Activated gamma-delta T cell (primary cell): ENCODE data around the gene ATXN7L1.
"Not testable (repeated sequence)": the region's sequence is repeated elsewhere in the genome, so short reads cannot be mapped to it uniquely, and the experiment has no call there.

ENCODE experiments used
- DNase-seq: peaks from one replicate; lab custom pipeline; 2025; lab: John Stamatoyannopoulos, UW

ATXN7L1 gene

DNA sequence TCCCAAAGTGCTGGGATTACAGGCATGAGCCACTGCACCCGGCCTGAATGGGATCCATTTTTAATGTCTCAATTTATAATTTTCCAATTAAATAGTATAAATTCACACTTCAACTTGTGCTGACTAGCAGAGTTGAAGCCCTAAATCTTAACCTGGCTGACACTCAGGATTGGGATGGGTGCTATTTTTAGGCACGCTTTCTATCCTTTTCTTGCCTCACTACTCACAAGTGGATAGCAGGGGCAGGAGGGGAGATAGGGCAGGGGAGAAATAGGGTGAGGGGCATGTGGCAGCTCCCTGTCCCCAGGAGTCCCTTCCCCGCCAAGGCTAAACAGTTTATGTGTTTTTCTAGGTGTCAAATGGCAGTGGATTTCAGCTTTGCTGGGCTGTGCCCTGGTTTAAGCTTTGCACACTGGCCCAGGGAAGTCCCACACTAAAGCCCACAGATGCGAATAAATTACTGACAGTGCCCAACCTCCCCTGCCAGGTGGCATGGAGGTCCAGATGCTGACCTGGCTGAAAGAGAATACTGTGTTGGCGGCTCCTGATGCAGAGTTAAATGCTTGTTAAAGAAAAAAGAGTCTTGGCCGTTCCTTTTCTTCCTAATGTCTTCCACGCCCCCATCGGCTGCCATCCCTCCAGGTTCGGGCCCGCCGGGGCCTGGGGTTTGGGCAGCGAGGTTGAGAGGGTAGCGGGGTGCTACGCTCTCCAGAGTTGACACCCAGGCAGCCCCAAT, 259.0 kb downstream of the ATXN7L1 start:
- no peak for DNase-seq

DNA sequence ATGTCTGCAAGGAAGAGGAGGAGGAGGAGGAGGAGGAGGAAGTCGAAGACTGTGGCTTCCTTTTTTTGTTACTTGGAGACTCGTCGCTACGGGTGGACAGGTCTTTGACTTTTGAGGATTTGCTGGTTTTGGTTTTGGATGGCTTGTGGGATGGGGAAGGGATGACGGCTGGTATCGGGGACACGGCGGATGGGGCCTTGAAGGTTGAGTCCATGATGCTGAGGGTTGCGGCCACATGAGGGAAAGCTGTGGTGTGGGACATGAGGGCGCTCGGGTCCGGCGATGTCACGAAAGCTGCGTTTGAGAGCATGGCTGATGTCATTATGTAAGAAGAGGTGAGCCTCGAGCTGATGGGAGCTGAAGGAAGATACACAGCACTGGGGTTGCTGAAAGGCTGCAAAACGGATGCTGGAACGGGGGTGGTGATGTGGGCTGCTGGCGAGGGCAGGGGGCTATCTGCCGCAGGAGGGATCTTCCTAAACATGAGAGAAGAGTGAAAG, 262.0 kb downstream of the ATXN7L1 start:
- DNase-seq = no peak

DNA sequence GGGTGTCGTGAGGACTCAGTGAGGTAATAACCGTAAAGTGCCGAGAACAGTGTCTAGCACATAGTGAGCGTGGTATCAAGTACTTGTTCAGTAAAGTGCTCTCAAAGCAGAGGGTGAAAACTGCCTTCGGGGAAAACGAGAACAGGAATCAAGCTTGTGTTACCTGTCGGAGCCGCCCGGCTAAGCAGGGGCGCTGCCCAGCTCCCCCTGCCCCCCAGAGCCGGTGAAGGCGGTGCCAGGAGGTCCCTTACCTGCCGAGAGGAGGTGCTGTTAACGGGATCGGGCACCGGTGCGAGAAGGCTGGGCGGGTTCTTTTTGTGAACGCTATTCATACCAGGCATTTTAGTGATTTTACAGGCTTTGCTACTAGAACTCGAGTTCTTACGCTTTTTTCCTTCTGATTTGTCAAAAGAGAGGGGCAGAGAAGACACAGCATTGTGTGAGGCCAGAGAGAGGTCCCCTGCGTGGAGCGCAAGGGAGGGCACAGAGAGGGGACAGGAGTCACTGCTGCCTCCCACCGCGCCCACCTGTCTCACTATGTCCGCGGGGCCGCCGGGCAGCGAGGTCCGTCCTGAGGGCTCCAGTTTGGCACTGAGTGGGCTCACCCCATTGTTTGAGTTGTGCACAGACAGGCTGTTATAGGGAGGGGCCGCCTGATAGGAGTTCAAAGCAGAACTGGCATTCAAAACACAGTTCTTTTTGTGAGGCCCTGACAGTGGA, 262.6 kb downstream of the ATXN7L1 start:
- DNase-seq = no peak

DNA sequence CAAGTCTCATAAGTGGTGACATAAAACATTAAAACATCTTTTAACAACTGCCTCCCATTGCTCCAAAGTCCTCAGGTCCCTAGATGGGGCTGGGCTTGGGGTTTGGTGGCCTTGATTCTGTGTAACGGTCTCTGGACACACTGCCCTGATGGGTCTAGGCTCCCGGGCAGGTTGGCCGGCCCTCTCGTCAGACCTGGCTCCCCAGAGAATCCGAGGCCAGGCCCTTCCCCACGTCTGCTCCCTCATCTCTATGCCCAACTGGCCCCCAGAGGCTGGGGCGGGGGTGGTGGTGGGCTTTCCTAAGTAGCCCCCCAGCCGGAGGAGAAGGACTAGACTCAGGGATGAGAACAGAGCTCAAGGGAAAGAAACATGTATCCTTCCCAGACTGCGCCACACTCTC, 263.6 kb downstream of the ATXN7L1 start:
- no peak for DNase-seq

DNA sequence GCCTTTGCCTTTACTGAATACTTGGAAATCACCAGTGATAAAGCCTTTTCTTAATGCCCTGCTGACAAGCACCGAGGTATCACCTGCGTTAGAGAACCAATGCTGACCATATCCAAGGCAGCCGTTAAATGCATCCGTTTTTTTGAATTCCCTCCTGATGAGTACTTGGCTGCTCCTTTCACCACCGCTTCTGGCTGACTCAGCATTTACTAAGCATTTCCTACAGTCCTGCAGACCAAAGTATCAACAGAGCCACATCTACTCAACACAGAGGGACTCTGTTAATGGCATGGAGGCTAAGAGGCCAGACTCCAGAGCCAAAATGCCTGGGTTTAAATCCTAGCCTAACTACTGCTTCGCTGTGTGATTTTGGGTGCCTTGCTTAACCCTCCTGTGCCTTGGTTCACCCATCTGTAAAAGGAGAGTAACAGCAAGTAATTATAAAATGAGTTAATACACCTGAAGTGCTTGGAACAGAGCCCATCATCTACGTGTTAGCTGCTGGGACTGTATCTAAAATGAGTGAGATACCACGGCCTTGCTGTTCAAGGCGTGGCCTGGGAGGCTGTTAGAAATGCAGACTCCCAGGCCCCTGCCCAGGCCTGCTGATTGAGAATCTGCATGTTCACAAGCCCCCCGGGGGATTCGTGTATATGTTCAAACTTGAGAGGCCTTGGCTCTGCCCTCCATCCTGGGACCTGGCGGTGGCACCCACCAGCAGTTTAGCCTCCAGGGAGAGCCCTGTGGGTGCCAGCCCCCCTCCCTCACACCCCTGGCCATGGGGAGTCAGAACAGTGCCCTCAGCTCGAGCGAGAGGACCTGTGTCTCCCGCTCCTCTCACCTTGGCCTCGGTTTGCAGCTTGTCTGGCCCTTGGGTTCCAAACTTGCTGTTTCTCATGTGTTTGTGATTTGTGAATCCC, 264.3 kb downstream of the ATXN7L1 start:
- DNase-seq = no peak

DNA sequence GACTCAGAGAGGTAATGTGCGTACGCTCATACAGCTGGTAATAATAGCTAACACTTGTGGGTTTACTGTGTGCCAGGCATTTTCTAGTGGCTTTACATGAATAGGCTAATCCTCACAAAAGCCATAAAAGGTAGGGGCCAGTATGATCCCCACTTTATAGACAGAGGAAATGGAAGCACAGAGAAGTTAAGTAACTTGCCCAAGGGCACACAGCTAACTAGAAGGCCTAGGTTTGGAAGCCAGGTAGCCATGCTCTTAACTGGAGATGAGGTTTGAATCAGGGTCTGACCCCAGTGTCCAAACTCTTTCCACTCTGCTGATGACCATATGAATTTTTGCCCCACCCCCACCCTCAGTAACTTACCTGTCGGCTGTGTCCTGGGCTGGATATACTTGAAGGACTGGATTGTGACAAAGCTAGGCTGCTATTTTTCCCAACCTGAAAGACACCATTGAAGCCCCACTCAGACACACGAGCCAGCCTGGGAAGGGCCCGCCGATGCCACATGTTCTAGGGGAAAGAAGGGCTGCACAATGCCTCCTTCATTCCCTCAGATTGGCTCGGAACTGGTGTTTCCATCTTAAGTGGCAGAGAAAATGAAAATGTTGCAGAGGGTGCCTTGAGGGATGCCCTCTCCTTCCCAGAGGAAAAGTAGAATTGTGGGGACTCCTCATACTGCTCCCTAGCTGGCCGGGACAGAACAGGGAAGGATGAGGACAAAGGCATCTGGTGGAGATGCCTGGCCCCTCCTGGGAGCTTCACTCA, 266.1 kb downstream of the ATXN7L1 start:
- DNase-seq = no peak

DNA sequence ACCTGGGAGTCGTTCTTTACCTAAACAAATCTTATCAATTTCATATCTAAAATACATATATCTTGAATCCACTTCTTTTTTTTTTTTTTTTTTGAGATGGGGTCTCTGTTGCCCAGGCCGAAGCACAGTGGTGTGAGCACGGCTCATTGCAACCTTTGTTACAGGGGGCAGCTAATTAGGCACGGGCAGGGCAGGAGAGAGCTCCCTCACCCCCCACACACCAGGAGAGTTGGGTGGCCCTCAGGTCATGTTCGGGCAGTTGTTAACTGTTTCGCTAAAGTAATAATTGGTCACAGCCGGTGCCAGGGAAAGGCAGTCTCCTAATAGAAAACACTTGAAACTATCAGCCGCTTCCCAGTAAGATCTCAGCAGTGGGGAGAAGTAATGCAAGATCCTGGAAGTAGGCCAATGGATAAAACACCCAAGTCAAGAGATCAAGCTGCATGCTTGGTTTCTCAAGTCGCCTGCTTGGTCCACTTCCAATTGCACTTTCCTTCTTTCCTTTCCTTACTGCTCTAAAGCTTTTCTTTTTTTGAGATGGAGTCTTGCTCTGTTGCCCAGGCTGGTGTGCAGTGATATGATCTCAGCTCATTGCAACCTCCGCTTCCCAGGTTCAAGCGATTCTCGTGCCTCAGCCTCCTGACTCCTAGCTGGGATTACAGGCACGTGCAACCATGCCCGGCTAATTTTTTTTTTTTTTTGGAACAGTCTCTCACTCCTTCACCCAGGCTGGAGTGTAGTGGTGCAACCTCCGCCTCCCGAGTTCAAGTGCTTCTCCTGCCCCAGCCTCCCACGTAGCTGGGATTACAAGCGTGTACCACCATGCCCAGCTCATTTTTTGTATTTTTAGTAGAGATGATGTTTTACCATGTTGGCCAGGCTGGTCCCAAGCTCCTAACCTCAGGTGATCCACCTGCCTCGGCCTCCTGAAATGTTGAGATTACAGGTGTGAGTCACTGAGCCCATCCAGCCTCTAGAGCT, 273.8 kb downstream of the ATXN7L1 start:
- DNase-seq = no peak

DNA sequence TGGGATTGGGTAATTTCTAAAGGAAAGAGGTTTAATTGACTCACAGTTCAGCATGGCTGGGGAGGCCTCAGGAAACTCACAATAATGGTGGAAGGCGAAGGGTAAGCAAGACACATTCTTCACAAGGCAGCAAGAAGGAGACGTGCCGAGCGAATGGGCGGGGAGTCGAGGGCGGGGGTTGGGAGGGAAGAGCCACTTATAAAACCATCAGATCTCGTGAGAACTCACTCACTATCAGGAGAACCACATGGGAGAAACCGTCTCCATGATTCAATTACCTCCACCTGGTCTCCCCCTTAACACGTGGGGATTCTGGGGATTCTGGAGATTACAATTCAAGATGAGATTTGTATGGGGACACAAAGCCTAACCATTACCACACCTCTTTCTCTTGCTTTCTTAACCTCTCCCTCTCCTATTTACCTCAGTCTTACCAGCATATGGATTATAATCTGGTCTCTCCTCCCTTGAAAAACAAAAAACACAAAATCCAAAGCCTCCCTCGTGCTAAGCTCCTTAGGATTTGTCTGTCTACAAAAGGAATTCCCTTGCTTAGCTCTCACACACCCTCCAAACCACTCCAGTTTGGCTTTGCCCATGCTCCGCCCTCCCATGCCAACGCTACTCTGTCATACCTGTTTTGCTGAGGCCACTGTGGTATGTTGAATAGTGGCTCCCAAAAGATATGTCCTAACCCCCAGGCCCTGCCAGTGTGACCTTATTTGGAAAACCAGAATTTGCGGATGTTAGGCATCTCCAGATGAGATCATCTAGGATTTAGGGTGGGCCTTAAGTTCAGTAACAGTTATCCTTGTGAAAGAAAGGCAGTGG, 275.5 kb downstream of the ATXN7L1 start:
- no peak for DNase-seq

DNA sequence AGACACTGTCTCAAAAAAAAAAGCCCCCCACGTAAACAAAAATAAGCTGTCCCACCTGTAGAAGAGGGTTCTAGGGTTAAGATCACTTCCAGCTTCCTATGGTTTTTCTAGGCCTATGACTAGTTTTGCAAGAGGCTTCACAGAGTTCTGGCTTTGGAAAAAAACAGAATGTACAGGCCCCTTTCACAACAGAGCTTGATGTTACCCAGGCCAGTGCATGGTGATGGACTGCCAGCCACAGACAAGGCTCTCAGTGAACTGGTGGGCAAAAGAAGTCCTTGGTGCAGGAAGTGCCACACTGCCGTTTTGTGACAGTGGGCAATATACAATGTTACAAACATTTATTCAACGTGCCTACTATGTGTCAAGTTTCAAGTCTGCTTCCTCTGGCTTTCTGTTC, 276.8 kb downstream of the ATXN7L1 start:
- no peak for DNase-seq

DNA sequence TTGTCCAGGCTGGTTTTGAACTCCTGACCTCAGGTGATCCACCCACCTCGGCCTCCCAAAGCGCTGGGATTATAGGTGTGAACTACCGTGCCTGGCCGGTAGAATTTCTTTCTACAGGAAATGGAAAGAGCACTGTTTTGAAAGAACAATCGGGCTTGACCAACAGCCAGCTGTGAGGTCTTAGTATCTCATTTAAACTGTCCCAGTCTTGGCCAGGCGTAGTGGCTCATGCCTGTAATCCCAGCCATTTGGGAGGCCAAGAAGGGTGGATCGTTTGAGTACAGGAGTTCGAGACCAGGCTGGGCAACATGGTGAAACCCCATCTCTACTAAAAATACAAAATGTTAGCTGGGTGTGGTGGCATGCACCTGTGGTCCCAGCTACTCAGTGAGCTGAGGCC, 277.3 kb downstream of the ATXN7L1 start:
- not testable (repeated sequence) for DNase-seq

DNA sequence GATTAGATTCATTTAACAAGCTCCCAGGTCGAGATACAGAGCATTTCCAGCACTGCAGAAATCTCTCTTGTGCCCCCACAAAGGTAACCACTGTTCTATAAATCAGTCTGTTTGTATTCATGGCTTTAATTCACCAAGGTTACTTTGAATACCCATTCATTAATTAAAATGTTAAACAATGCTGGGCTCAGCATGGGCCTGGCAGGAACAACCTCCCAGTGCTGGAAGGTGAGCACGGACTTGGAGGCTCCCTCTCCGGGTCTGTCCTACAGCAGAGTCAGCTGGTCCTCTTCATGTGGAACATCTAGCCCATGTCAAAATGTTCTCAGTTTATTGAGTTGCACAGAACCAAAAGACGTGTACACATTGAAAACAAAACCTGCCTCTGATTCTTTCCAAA, 279.5 kb downstream of the ATXN7L1 start:
- no peak for DNase-seq

DNA sequence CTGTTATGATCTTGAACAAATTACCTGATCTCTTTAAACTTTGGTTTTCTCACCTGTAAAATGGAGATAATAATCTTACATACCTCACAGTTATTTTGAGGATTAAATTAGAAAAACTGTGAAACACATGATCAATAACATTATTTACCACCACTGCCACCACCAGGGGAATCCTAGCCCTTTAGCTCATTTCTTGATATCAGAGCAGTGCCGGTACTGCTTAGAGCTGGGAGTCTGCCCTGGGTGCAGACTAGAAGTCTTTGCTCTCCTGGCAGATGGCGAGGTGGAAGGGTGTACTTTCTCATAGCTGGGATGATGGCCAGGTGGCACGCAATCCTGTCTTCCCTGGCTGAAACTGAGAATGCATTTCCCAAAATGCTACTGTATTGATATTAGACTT, 282.4 kb downstream of the ATXN7L1 start:
- no peak for DNase-seq

DNA sequence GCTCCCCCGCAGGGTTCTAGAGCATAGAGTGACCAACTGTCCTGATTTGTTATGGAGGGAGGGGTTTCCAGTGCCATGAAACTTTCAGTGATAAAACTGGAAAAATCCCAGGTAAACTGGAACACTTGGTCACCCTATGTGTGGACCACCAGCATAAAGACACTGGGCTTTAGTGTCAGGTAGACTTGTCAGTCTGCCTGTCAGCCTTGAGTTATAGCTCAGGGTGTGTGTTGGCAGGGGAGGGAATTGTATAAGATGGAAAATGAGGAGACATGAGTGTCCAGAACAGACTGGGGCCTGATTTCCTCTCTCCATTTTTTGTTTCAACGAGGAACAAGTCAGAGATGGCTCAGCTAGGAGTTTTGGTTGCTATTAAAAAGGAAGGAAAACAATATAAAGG, 284.9 kb downstream of the ATXN7L1 start:
- DNase-seq = no peak

DNA sequence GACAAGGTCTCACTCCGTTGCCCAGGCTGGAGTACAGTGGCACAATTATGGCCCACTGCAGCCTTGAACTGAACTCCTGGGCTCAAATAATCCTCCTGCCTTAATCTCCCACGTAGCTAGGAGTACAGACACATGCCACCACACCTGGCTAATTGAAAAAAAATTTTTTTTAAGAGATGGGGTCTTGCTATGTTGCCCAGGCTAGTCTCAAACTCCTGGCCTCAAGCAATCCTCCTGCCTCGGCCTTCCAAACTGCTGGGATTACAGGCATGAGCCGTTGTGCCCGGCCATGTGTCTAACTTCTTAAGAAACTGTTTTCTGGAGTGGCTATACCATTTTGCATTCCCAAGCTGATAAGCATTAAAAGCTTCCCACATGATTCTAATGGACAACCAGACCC, 285.6 kb downstream of the ATXN7L1 start:
- DNase-seq = no peak

DNA sequence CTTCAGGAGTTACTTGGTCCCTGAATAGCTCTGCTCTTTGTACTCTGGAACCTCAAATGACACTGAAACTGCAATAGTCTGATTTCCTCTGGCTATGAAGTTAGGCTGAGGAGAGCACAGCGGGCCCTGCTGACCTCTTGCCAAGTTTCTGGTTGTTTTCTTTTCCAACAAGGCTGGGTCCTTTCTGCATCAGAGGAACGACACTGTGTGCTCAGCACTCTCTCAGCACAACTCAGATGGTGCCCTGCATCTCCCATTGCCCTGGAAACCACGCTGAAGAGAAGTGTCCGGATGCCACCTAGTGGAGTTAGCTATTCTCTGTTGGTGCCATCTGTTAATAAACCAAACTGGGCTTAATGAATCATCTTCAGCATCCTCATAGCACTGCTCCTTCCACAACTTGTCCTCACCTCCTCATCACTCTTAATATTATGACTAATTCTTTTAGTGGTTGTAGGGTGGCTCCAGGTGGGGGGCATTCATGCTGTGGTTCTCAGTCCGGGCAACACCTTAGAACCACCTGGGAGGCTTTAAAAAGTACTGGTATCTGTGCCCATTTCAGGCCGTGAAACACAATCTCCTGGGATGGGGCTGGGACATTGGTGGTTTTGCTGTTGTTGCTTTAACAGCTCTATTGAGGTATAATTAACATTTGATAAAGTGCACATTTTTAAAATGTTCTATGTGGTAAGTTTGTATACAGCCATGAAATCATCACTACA, 286.9 kb downstream of the ATXN7L1 start:
- DNase-seq = no peak

DNA sequence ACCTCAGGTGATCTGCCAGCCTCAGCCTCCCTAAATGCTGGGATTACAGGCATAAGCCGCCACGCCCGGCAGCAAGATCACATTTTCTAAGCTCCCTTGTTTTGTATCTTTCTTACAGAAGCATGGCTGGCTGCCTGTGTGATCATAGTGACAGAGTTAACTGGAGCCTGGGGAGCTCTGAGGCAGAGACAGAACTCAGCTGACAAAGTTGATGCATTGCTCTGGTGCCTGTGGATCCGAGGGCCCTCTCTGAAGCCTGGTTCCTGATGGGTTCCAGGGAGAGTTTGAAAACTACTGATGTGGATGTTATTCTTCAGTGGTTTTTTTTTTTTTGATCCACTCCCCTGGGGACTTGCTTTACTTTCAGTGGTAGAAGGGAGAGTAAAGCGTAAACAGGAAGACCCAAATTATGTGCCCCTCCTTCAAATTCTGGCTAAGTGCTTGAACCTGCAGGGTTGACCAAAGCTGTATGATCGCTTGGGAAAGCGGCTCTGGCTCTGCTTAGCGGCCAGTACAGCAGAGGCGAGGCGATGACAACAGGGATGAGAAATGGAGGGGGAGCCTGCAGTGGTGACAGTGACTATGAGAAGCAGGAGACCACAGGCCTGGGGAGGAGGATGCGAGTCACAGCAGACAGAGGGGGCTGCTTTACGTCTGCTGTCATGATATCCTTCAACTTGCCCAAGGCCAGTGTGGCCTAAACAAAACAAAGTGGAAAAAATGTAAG, 288.3 kb downstream of the ATXN7L1 start:
- DNase-seq = no peak

DNA sequence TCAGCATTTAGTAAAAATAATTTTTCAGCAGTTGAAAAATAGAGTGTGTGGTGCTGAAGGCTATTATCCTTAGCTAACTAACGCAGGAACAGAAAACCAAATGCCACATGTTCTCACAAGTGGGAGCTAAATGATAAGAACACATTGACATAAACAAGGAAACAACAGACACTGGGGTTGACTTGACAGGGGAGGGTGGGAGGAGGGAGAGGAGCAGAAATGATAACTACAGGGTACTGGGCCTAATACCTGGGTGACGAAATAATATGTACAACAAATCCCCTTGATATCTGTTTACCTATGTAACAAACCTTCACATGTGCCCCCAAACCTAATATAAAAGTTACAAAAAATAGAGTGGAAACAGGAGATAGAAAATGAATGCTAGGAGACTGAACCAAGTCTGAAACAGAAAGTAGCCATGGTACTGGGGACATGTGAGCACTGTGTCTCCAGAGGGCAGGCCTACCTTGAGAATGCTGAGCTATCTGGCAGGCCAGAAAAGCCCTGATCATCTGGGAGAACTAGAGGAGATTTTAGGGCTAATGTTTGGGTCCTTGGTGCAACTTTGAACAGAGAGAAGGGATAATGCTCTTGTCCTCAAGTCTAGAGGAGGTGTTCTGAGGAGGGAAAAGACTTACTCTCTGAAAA, 290.4 kb downstream of the ATXN7L1 start:
- no peak for DNase-seq

DNA sequence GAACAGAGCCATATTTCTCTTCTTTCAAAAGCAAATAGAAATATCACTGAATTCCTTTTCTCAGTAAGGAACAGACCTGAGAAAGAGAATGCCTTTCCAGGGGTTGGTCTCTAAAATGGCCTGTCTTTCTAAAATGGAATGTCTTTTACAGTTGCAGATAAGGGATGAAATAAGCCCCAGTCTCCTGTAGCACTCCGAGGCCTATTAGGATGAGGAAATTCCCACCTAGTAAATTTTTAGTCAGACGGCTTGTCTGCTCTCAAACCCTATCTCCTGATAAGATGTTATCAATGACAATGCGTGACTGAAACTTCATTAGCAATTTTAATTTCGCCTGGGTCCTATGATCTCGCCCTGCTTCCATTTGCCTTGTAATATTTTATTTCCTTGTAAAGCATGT, 292.2 kb downstream of the ATXN7L1 start:
- no peak for DNase-seq
